Endothelial cell (in vitro differentiated cells): ENCODE data around the gene ERCC2. TPM values are rescaled to one million over a fixed set of nuclear protein-coding genes. Genes with fewer than 3 reads are reported as not detected.
"Not testable (repeated sequence)": the region's sequence is repeated elsewhere in the genome, so short reads cannot be mapped to it uniquely, and the experiment has no call there.

Experiments used
- DNase-seq: peaks from one replicate; pipeline ENCODE4 v3.0.0; 2021; ENCODE audit warnings: low spot score
- H3K27ac Mint-ChIP-seq: one replicate; pipeline ENCODE4 v1.8.0; 2021; ENCODE audit warnings: mixed read lengths, inconsistent platforms; ENCODE audit not compliant: unreplicated experiment
- H3K27me3 Mint-ChIP-seq: one replicate; pipeline ENCODE4 v1.8.0; 2021; ENCODE audit warnings: mild to moderate bottlenecking, moderate library complexity, mixed read lengths, inconsistent platforms; ENCODE audit not compliant: unreplicated experiment
- H3K36me3 Mint-ChIP-seq: one replicate; pipeline ENCODE4 v1.8.0; 2021; ENCODE audit warnings: mild to moderate bottlenecking, low read depth, mixed read lengths, inconsistent platforms; ENCODE audit not compliant: unreplicated experiment
- H3K4me1 Mint-ChIP-seq: one replicate; pipeline ENCODE4 v1.8.0; 2021; ENCODE audit warnings: mild to moderate bottlenecking, mixed read lengths, inconsistent platforms; ENCODE audit not compliant: unreplicated experiment
- H3K4me3 Mint-ChIP-seq: one replicate; pipeline ENCODE4 v1.8.0; 2021; ENCODE audit warnings: mild to moderate bottlenecking, mixed read lengths, inconsistent platforms; ENCODE audit not compliant: unreplicated experiment
- H3K9me3 Mint-ChIP-seq: one replicate; pipeline ENCODE4 v1.8.0; 2021; ENCODE audit warnings: mixed read lengths, inconsistent platforms; ENCODE audit not compliant: unreplicated experiment
- total RNA-seq: library from RNA; stranded (reverse); fragmentation: NEBNext Ultra II Directional; extraction: Animal tissue kit (Norgen Biotek cat#: 25700); gene quantifications from one replicate; pipeline ENCODE4 v1.2.1, GENCODE V29; 2021; ENCODE audit not compliant: unreplicated experiment
- TF ChIP-seq, protein P1 (sequence below): fragments of 200-600 bp; sonication (generic); IDR thresholded peaks from one replicate; pipeline ENCODE4 v1.5.0; 2021; ENCODE audit warnings: antibody characterized with exemption; ENCODE audit not compliant: unreplicated experiment

ERCC2 gene
- total RNA-seq, 1 donor from 2014 or later: 44.2 TPM

- Mint-ChIP-seq H3K27me3 (peaks cover 12% of the 10 kb centered on the region), H3K9me3 (no peaks in the 10 kb centered on the region), H3K36me3 (peaks cover 12% of the 10 kb centered on the region), H3K27ac (no peak overlapping the region), H3K4me1 (peaks cover 13% of the 10 kb centered on the region), H3K4me3 (no peak overlapping the region)
- TF ChIP-seq, protein P1, sequence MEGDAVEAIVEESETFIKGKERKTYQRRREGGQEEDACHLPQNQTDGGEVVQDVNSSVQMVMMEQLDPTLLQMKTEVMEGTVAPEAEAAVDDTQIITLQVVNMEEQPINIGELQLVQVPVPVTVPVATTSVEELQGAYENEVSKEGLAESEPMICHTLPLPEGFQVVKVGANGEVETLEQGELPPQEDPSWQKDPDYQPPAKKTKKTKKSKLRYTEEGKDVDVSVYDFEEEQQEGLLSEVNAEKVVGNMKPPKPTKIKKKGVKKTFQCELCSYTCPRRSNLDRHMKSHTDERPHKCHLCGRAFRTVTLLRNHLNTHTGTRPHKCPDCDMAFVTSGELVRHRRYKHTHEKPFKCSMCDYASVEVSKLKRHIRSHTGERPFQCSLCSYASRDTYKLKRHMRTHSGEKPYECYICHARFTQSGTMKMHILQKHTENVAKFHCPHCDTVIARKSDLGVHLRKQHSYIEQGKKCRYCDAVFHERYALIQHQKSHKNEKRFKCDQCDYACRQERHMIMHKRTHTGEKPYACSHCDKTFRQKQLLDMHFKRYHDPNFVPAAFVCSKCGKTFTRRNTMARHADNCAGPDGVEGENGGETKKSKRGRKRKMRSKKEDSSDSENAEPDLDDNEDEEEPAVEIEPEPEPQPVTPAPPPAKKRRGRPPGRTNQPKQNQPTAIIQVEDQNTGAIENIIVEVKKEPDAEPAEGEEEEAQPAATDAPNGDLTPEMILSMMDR: no peak
- DNase-seq: no peak
Measured at GRCh38 chr19:45408121-45408520, 37.7 kb upstream of the ERCC2 start.

- not testable (repeated sequence) for H3K27ac Mint-ChIP-seq
- peaks cover 12% of the 10 kb centered on the region for H3K27me3 Mint-ChIP-seq
Measured at GRCh38 chr19:45407585-45407984, 37.2 kb upstream of the ERCC2 start.

GRCh38 chr19:45407091-45407375, 36.7 kb upstream of the ERCC2 start:
- H3K36me3 Mint-ChIP-seq: peaks cover 12% of the 10 kb centered on the region
- TF ChIP-seq, protein P1: no peak
- H3K9me3 Mint-ChIP-seq: no peaks in the 10 kb centered on the region
- DNase-seq: no peak
- H3K4me3 Mint-ChIP-seq: peak overlapping the region; percentile 96
- H3K27me3 Mint-ChIP-seq: peaks cover 12% of the 10 kb centered on the region
- H3K27ac Mint-ChIP-seq: no peak overlapping the region
- peaks cover 13% of the 10 kb centered on the region for H3K4me1 Mint-ChIP-seq

More at GRCh38 chr19:45407585-45407984, 37.2 kb upstream of the ERCC2 start:
- Mint-ChIP-seq H3K4me1 (peaks cover 13% of the 10 kb centered on the region), H3K36me3 (peaks cover 12% of the 10 kb centered on the region)
- H3K4me3 Mint-ChIP-seq, H3K9me3 Mint-ChIP-seq, DNase-seq: not testable (repeated sequence)

GRCh38 chr19:45406226-45407090, 36.1 kb upstream of the ERCC2 start, which contains the start of gene POLR1G:
Gene POLR1G (plus strand): TSS chr19:45406644. CDS start chr19:45406697, 53 bp downstream.
- TF ChIP-seq, protein P1: no peak
- Mint-ChIP-seq H3K4me3 (peak within 1 kb of the TSS; percentile 96), H3K4me1 (peaks cover 13% of the 10 kb centered on the region), H3K27ac (peak within 1 kb of the TSS; percentile 98), H3K9me3 (no peaks in the 10 kb centered on the region), H3K27me3 (peaks cover 12% of the 10 kb centered on the region), H3K36me3 (peaks cover 12% of the 10 kb centered on the region)
- peak; percentile 68 for DNase-seq

- Mint-ChIP-seq H3K4me3 (peak overlapping the region; percentile 96), H3K4me1 (peaks cover 13% of the 10 kb centered on the region), H3K9me3 (no peaks in the 10 kb centered on the region), H3K27ac (peak overlapping the region; percentile 98), H3K27me3 (peaks cover 12% of the 10 kb centered on the region), H3K36me3 (peaks cover 10% of the 10 kb centered on the region)
- TF ChIP-seq, protein P1: no peak
- DNase-seq: peak; percentile 81
Measured at GRCh38 chr19:45405435-45406225, 35.3 kb upstream of the ERCC2 start.
